CD4-positive, alpha-beta memory T cell (primary cell): ENCODE measurements around the gene FOXL2NB. TPM values are rescaled to one million over a fixed set of nuclear protein-coding genes. Genes with fewer than 3 reads are reported as not detected.

ENCODE experiments used
- CTCF ChIA-PET: fragments of 350-600 bp; sonication (Branson Sonifier 250); formaldehyde crosslinking; loops from one replicate; lab custom pipeline; 2021; ENCODE audit warnings: inconsistent platforms; ENCODE audit not compliant: partially characterized antibody; lab: Charles Lee
- POLR2A ChIA-PET: fragments of 350-600 bp; sonication (Branson Sonifier 250); formaldehyde crosslinking; loops from one replicate; lab custom pipeline; 2021; ENCODE audit not compliant: partially characterized antibody; lab: Charles Lee
- DNase-seq, 5 donors: peaks; one replicate each; pipeline versions ENCODE4 v3.0.0 to v3.0.0-alpha.2; 2020 to 2022; ENCODE audit warnings: mixed read lengths in 1 of 5
- H3K27ac ChIP-seq: one replicate; pipeline ENCODE4 v1.7.0; 2013; ENCODE audit warnings: low read depth, low read length
- H3K27me3 ChIP-seq: 2 replicates; pipeline ENCODE4 v1.7.0; 2013; ENCODE audit warnings: mild to moderate bottlenecking, low read length, moderate library complexity; ENCODE audit not compliant: insufficient read depth
- H3K36me3 ChIP-seq: 2 replicates; pipeline ENCODE4 v1.7.0; 2013; ENCODE audit warnings: mild to moderate bottlenecking, low read length, moderate library complexity; ENCODE audit not compliant: insufficient read depth
- H3K4me1 ChIP-seq: 2 replicates; pipeline ENCODE4 v1.7.0; 2013; ENCODE audit warnings: mild to moderate bottlenecking, low read length, moderate library complexity; ENCODE audit not compliant: insufficient read depth
- H3K4me3 ChIP-seq, 2 donors: one replicate each; pipeline ENCODE4 v1.7.0; 2013; ENCODE audit warnings: low read length in 2 of 2, mild to moderate bottlenecking in 1 of 2
- H3K9me3 ChIP-seq, 2 donors: one replicate each; pipeline ENCODE4 v1.7.0; 2013; ENCODE audit warnings: low read length in 2 of 2, control low read depth in 1 of 2; ENCODE audit not compliant: control insufficient read depth in 1 of 2
- H3K27ac Mint-ChIP-seq, 7 donors: one replicate each; pipeline ENCODE4 v1.8.0; 2020 to 2021; ENCODE audit warnings: mixed read lengths in 7 of 7, mild to moderate bottlenecking in 6 of 7, inconsistent platforms in 3 of 7, moderate library complexity in 3 of 7
- H3K27me3 Mint-ChIP-seq, 2 donors: one replicate each; pipeline ENCODE4 v1.8.0; 2020 to 2021; ENCODE audit warnings: mixed read lengths in 2 of 2
- H3K36me3 Mint-ChIP-seq, 2 donors: one replicate each; pipeline ENCODE4 v1.8.0; 2020 to 2021; ENCODE audit warnings: mixed read lengths in 2 of 2, inconsistent platforms in 1 of 2, mild to moderate bottlenecking in 1 of 2
- H3K4me1 Mint-ChIP-seq, 4 donors: one replicate each; pipeline ENCODE4 v1.8.0; 2020 to 2021; ENCODE audit warnings: mixed read lengths in 4 of 4, mild to moderate bottlenecking in 1 of 4
- H3K4me3 Mint-ChIP-seq, 8 donors: one replicate each; pipeline ENCODE4 v1.8.0; 2020 to 2021; ENCODE audit warnings: mixed read lengths in 8 of 8, mild to moderate bottlenecking in 7 of 8, moderate library complexity in 6 of 8, inconsistent platforms in 3 of 8
- H3K9me3 Mint-ChIP-seq, 8 donors: one replicate each; pipeline ENCODE4 v1.8.0; 2020 to 2021; ENCODE audit warnings: mixed read lengths in 8 of 8, mild to moderate bottlenecking in 5 of 8, inconsistent platforms in 3 of 8, moderate library complexity in 1 of 8
- intact Hi-C: fragments of 100-400 bp; cut with micrococcal nuclease; formaldehyde crosslinking; loops from one replicate; pipeline ENCODE4 v1.15.1; 2023
- polyA plus RNA-seq, 2 donors: library from polyadenylated mRNA; unstranded; fragments of 300-500 nt; fragmentation: Illumina TruSeq; gene quantifications; one replicate each; pipeline ENCODE4 v1.2.3, GENCODE V29; 2021
- total RNA-seq, 2 experiments: library from RNA; stranded (reverse); gene quantifications; one replicate each; pipeline ENCODE4 v1.2.3, GENCODE V29; 2021

The FOXL2NB gene
- total and polyA plus RNA-seq, 4 experiments from 2014 or later = 0.04 TPM; not detected in 3

DNA sequence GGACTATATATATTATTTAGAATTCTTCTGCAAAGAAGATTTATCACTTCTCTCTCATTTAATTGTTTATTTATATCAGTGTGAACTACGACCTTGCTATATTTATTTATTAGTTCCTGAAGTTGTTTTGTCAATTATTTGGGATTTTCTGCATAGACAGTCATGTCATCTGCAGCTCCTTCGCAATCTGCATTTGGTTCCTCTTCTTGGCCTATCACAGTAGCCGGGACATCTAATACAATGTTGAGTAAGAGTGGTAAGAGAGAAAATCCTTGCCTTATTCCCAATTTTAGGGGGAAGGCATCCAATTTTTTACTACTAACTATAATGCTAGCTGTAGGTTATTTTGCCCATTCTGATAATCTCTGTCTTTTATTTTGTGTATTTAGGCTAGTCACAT, 39.5 kb upstream of the FOXL2NB start:
- POLR2A ChIA-PET = no interaction called here
- H3K4me3 ChIP-seq = no peak overlapping the region
- H3K36me3 ChIP-seq = no peaks in the 10 kb centered on the region
- CTCF ChIA-PET = interaction anchor here (0.9 to 18.8 kb wide), 5 partner anchors 9 to 211 kb away, joined by 3 to 739 read pairs (median 6); no protein-coding TSS in a partner anchor
- intact Hi-C loops = no loop called here
- Mint-ChIP-seq H3K27me3 (peaks cover 0 to 2% of the 10 kb centered on the region in 2 donors), H3K27ac (no peak overlapping the region), H3K9me3 (peaks cover 0 to 2% (median 0%) of the 10 kb centered on the region in 8 donors), H3K4me3 (no peak overlapping the region), H3K36me3 (no peaks in the 10 kb centered on the region), H3K4me1 (no peaks in the 10 kb centered on the region)
- H3K27ac ChIP-seq = no peak overlapping the region
- no peak for DNase-seq
- no peaks in the 10 kb centered on the region for H3K4me1 ChIP-seq
- no peaks in the 10 kb centered on the region for H3K9me3 ChIP-seq
- H3K27me3 ChIP-seq = no peaks in the 10 kb centered on the region

GRCh38 chr3:138908846-138909245, 38.2 kb upstream of the FOXL2NB start:
- no peak for DNase-seq
- H3K9me3 ChIP-seq = no peaks in the 10 kb centered on the region
- H3K4me1 Mint-ChIP-seq = no peaks in the 10 kb centered on the region
- no peaks in the 10 kb centered on the region for H3K4me1 ChIP-seq
- ChIA-PET POLR2A (no interaction called here), CTCF (interaction anchor here (1.6 to 18.8 kb wide), 4 partner anchors 14 to 212 kb away, joined by 4 to 739 read pairs (median 8); no protein-coding TSS in a partner anchor)
- H3K27ac ChIP-seq = no peak overlapping the region
- no peaks in the 10 kb centered on the region for H3K27me3 ChIP-seq
- H3K36me3 ChIP-seq = no peaks in the 10 kb centered on the region
- H3K4me3 Mint-ChIP-seq = no peak overlapping the region
- H3K27ac Mint-ChIP-seq = no peak overlapping the region
- intact Hi-C loops = no loop called here
- H3K27me3 Mint-ChIP-seq = peaks cover 0 to 2% of the 10 kb centered on the region in 2 donors
- H3K9me3 Mint-ChIP-seq = peaks cover 0 to 2% (median 0%) of the 10 kb centered on the region in 8 donors
- no peak overlapping the region for H3K4me3 ChIP-seq
- no peaks in the 10 kb centered on the region for H3K36me3 Mint-ChIP-seq

- ChIA-PET CTCF (interaction anchor here (1.1 to 18.8 kb wide), 7 partner anchors 11 to 316 kb away, joined by 3 to 739 read pairs (median 6); partner anchors contain the start of gene CEP70), POLR2A (interaction anchor here (1.0 kb wide), 1 partner anchor 316 kb away, joined by 4 read pairs; the partner anchor contains the start of gene CEP70)
- H3K27ac ChIP-seq = no peak overlapping the region
- H3K4me1 Mint-ChIP-seq = peaks cover under 1 to 2% (median under 1%) of the 10 kb centered on the region in 4 donors
- H3K27me3 Mint-ChIP-seq = peaks cover 0 to 2% of the 10 kb centered on the region in 2 donors
- H3K36me3 ChIP-seq = no peaks in the 10 kb centered on the region
- peaks cover 2% of the 10 kb centered on the region for H3K4me1 ChIP-seq
- H3K36me3 Mint-ChIP-seq = no peaks in the 10 kb centered on the region
- no peak overlapping the region for H3K4me3 ChIP-seq
- H3K27ac Mint-ChIP-seq = no peak overlapping the region
- intact Hi-C loops = no loop called here
- no peak for DNase-seq
- H3K9me3 ChIP-seq = no peaks in the 10 kb centered on the region
- H3K27me3 ChIP-seq = no peaks in the 10 kb centered on the region
- H3K4me3 Mint-ChIP-seq = no peak overlapping the region
- H3K9me3 Mint-ChIP-seq = no peaks in the 10 kb centered on the region
Observed at GRCh38 chr3:138909904-138910303, 37.1 kb upstream of the FOXL2NB start.

DNA sequence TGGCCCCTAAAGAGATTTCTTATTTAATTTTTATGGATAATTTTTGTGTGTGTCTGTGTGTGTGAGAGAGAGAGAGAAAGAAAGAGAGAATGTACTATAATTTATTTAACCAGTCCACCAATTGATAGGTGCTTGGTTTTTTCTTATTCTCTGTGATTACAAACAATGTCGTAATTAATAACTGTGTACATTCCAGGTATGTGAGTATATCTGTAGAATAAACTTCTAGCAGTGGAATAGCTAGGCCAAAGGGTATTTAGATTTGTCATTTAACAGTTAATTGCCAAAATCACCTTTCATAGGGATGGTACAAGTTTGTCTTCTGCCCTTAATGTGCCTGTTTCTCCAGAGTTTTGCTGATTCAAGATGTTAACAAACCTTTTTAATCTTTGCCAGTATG, 35.4 kb upstream of the FOXL2NB start:
- ChIA-PET CTCF (interaction anchor here (1.1 to 18.8 kb wide), 5 partner anchors 13 to 318 kb away, joined by 3 to 739 read pairs (median 112); partner anchors contain the start of gene CEP70), POLR2A (interaction anchor here (0.9 kb wide), 1 partner anchor 318 kb away, joined by 5 read pairs; the partner anchor contains the start of gene CEP70)
- Histone ChIP-seq H3K4me3 (no peak overlapping the region), H3K4me1 (peaks cover 7% of the 10 kb centered on the region), H3K9me3 (no peaks in the 10 kb centered on the region), H3K27me3 (no peaks in the 10 kb centered on the region), H3K36me3 (no peaks in the 10 kb centered on the region), H3K27ac (no peak overlapping the region)
- no peaks in the 10 kb centered on the region for H3K36me3 Mint-ChIP-seq
- H3K27me3 Mint-ChIP-seq = peaks cover under 1 to 3% of the 10 kb centered on the region in 2 donors
- DNase-seq = no peak
- no peaks in the 10 kb centered on the region for H3K9me3 Mint-ChIP-seq
- intact Hi-C loops = no loop called here
- H3K27ac Mint-ChIP-seq = no peak overlapping the region
- H3K4me1 Mint-ChIP-seq = peaks cover 3 to 6% (median 4%) of the 10 kb centered on the region in 4 donors
- H3K4me3 Mint-ChIP-seq = no peak overlapping the region

GRCh38 chr3:138912237-138912636, 34.8 kb upstream of the FOXL2NB start:
- Mint-ChIP-seq H3K27me3 (peaks cover 1 to 3% of the 10 kb centered on the region in 2 donors), H3K4me1 (peaks cover 3 to 6% (median 4%) of the 10 kb centered on the region in 4 donors), H3K4me3 (no peak overlapping the region), H3K36me3 (no peaks in the 10 kb centered on the region), H3K9me3 (no peaks in the 10 kb centered on the region), H3K27ac (no peak overlapping the region)
- POLR2A ChIA-PET = interaction anchor here (0.9 kb wide), 1 partner anchor 318 kb away, joined by 5 read pairs; the partner anchor contains the start of gene CEP70
- no peaks in the 10 kb centered on the region for H3K27me3 ChIP-seq
- no peaks in the 10 kb centered on the region for H3K36me3 ChIP-seq
- intact Hi-C loops = no loop called here
- H3K9me3 ChIP-seq = no peaks in the 10 kb centered on the region
- peaks cover 7% of the 10 kb centered on the region for H3K4me1 ChIP-seq
- CTCF ChIA-PET = interaction anchor here (1.1 to 18.8 kb wide), 6 partner anchors 12 to 318 kb away, joined by 3 to 739 read pairs (median 58); partner anchors contain the start of gene CEP70
- no peak for DNase-seq
- H3K27ac ChIP-seq = no peak overlapping the region
- no peak overlapping the region for H3K4me3 ChIP-seq

GRCh38 chr3:138913766-138914165, 33.3 kb upstream of the FOXL2NB start:
- no peaks in the 10 kb centered on the region for H3K36me3 Mint-ChIP-seq
- no peak overlapping the region for H3K4me3 ChIP-seq
- H3K27me3 Mint-ChIP-seq = peaks cover 1 to 3% of the 10 kb centered on the region in 2 donors
- no peak for DNase-seq
- no peaks in the 10 kb centered on the region for H3K9me3 ChIP-seq
- POLR2A ChIA-PET = interaction anchor here (0.6 kb wide), 2 partner anchors 80 to 214 kb away, joined by 3 read pairs; no protein-coding TSS in a partner anchor
- no peaks in the 10 kb centered on the region for H3K27me3 ChIP-seq
- intact Hi-C loops = no loop called here
- H3K4me1 ChIP-seq = peaks cover 7% of the 10 kb centered on the region
- H3K27ac Mint-ChIP-seq = no peak overlapping the region
- H3K27ac ChIP-seq = no peak overlapping the region
- CTCF ChIA-PET = interaction anchor here (1.0 to 18.8 kb wide), 14 partner anchors 11 to 585 kb away, joined by 3 to 739 read pairs (median 6); partner anchors contain the start of gene CEP70
- no peaks in the 10 kb centered on the region for H3K36me3 ChIP-seq
- H3K9me3 Mint-ChIP-seq = no peaks in the 10 kb centered on the region
- H3K4me1 Mint-ChIP-seq = peaks cover 3 to 6% (median 4%) of the 10 kb centered on the region in 4 donors
- H3K4me3 Mint-ChIP-seq = no peak overlapping the region

DNA sequence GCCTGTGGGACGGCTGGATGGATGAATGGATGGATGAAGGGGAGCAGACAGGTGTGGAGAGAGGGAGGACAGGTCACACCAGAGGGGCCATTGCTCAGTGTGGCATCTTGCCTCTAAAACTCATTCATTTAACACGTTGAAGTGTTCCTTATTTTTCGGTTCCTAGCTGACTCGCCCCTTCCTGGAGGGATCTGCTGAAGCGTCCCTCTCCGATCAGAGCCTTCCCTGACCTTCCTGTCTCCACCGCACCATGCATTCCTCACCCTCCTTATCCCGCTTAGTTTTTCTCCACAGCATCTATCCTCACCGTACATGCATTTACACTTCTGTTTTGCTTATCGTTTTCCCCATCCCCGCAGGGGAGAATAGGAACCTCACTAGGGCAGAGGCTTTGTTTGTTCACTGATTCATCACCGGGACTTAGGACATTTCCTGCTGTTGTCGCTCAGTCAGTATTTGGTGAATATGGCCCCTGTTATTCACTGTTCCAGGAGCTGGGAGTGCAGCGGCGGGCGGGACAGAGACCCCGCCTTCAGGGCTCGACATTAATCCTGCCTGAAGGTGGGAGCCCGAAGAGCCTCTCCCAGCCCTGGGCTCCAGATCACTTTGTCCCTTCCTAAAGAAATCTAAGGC, 32.0 kb upstream of the FOXL2NB start:
- H3K9me3 ChIP-seq = no peaks in the 10 kb centered on the region
- peaks cover 7% of the 10 kb centered on the region for H3K4me1 ChIP-seq
- intact Hi-C loops = loop anchor here (1.0 to 5.0 kb wide), 5 partner anchors 81 to 588 kb away; partner anchors contain the start of genes CEP70, NME9 and PIK3CB
- Mint-ChIP-seq H3K27ac (peak overlapping the region in 3 of 7 donors; percentile 14 to 74 (median 38)), H3K36me3 (no peaks in the 10 kb centered on the region), H3K27me3 (peaks cover 2 to 5% of the 10 kb centered on the region in 2 donors), H3K4me3 (peak overlapping the region; percentile 61 to 89 (median 86)), H3K4me1 (peaks cover 3 to 6% (median 4%) of the 10 kb centered on the region in 4 donors), H3K9me3 (no peaks in the 10 kb centered on the region)
- no peaks in the 10 kb centered on the region for H3K36me3 ChIP-seq
- CTCF ChIA-PET = interaction anchor here (0.5 to 18.8 kb wide), 66 partner anchors 10 to 846 kb away, joined by 3 to 739 read pairs (median 5); partner anchors contain the start of genes CEP70 and PIK3CB
- no peaks in the 10 kb centered on the region for H3K27me3 ChIP-seq
- H3K4me3 ChIP-seq = peak overlapping the region in 1 of 2 donors; percentile 73
- no peak for DNase-seq
- no peak overlapping the region for H3K27ac ChIP-seq
- POLR2A ChIA-PET = interaction anchor here (0.5 to 2.4 kb wide), 10 partner anchors 21 to 335 kb away, joined by 3 to 38 read pairs (median 4); partner anchors contain the start of gene CEP70
